ENCODE data around the gene ERC2. TPM values are rescaled to one million over a fixed set of nuclear protein-coding genes. Genes with fewer than 3 reads are reported as not detected.

The ERC2 gene
- total RNA-seq, 2 donors from 2014 or later, result 16.1 to 22.8 TPM

DNA sequence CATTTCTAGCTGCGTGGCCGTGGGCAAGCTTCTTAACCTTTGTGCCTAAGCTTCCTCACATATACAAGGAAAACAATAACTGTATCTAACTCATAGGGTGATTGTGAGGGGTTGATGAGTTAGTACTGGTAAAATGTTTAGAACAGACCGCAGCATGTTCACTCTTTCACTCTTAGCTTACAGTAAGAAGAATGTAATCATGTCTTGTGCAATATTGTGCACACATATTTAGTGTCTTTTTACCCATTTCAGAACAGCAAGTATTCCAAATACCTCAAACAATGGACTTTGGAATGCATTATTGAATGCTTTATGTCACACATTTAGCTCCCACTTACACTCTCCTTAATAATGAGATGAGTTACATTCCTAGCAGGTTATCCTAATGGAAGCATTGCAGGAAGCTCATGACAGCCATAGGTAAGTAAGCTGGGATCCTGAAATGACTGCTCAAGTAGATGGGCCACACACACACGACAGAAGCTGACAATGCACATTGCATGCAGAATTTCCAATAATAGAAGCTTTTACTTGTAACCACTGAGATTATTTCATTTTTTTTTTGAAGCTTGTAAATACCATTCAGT lies 512.3 kb downstream of the ERC2 start:
- Histone ChIP-seq H3K9me3 (ENCODE audit: control insufficient read depth, low read length) (no peaks in the 10 kb centered on the region), H3K27ac (ENCODE audit: low read depth, low read length) (no peak overlapping the region), H3K36me3 (ENCODE audit: control insufficient read depth, insufficient read depth, low read length) (no peaks in the 10 kb centered on the region), H3K27me3 (ENCODE audit: control insufficient read depth, insufficient read depth, low read length, poor library complexity, severe bottlenecking) (no peaks in the 10 kb centered on the region), H3K4me3 (ENCODE audit: low read length) (no peak overlapping the region), H3K9ac (ENCODE audit: extremely low read depth, low read length, poor library complexity, severe bottlenecking) (no peak overlapping the region), H3K4me1 (ENCODE audit: control insufficient read depth, insufficient read depth, low read length) (no peaks in the 10 kb centered on the region)
- 97% methylated on average over 4 of the region's 4 CpGs; no CpG with 5 or more reads in 1 of the 2 experiments for WGBS, 2 experiments (ENCODE audit: insufficient coverage in 1 of 2, insufficient read length in 1 of 2)
- Mint-ChIP-seq H3K4me3 (no peak overlapping the region), H3K27ac (no peak overlapping the region), H3K9me3 (no peaks in the 10 kb centered on the region), H3K4me1 (no peaks in the 10 kb centered on the region), H3K27me3 (ENCODE audit: insufficient read depth) (no peaks in the 10 kb centered on the region), H3K36me3 (ENCODE audit: low read depth) (no peaks in the 10 kb centered on the region)
- no peak for DNase-seq
- TF ChIP-seq, protein P1, sequence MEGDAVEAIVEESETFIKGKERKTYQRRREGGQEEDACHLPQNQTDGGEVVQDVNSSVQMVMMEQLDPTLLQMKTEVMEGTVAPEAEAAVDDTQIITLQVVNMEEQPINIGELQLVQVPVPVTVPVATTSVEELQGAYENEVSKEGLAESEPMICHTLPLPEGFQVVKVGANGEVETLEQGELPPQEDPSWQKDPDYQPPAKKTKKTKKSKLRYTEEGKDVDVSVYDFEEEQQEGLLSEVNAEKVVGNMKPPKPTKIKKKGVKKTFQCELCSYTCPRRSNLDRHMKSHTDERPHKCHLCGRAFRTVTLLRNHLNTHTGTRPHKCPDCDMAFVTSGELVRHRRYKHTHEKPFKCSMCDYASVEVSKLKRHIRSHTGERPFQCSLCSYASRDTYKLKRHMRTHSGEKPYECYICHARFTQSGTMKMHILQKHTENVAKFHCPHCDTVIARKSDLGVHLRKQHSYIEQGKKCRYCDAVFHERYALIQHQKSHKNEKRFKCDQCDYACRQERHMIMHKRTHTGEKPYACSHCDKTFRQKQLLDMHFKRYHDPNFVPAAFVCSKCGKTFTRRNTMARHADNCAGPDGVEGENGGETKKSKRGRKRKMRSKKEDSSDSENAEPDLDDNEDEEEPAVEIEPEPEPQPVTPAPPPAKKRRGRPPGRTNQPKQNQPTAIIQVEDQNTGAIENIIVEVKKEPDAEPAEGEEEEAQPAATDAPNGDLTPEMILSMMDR (conservative IDR thresholded peaks at IDR 0.05), result no peak

- no peaks in the 10 kb centered on the region for H3K9me3 Mint-ChIP-seq
- WGBS, 2 experiments (ENCODE audit: insufficient coverage in 1 of 2, insufficient read length in 1 of 2), result 87% methylated on average over 4 of the region's 4 CpGs; no CpG with 5 or more reads in 1 of the 2 experiments
- H3K36me3 Mint-ChIP-seq (ENCODE audit: low read depth), result peaks cover 2% of the 10 kb centered on the region
- H3K27ac ChIP-seq (ENCODE audit: low read depth, low read length), result no peak overlapping the region
- no peaks in the 10 kb centered on the region for H3K4me1 ChIP-seq (ENCODE audit: control insufficient read depth, insufficient read depth, low read length)
- H3K9ac ChIP-seq (ENCODE audit: extremely low read depth, low read length, poor library complexity, severe bottlenecking), result no peak overlapping the region
- TF ChIP-seq, protein P1 (conservative IDR thresholded peaks at IDR 0.05), result no peak
- no peak overlapping the region for H3K4me3 ChIP-seq (ENCODE audit: low read length)
- H3K27me3 Mint-ChIP-seq (ENCODE audit: insufficient read depth), result no peaks in the 10 kb centered on the region
- no peaks in the 10 kb centered on the region for H3K4me1 Mint-ChIP-seq
- no peak for DNase-seq
- no peaks in the 10 kb centered on the region for H3K9me3 ChIP-seq (ENCODE audit: control insufficient read depth, low read length)
- H3K4me3 Mint-ChIP-seq, result no peak overlapping the region
- no peak overlapping the region for H3K27ac Mint-ChIP-seq
- H3K27me3 ChIP-seq (ENCODE audit: control insufficient read depth, insufficient read depth, low read length, poor library complexity, severe bottlenecking), result no peaks in the 10 kb centered on the region
- H3K36me3 ChIP-seq (ENCODE audit: control insufficient read depth, insufficient read depth, low read length), result no peaks in the 10 kb centered on the region
Measured at GRCh38 chr3:55951388-55951787, 516.9 kb downstream of the ERC2 start.

- H3K4me3 ChIP-seq (ENCODE audit: low read length), result no peak overlapping the region
- H3K4me1 ChIP-seq (ENCODE audit: control insufficient read depth, insufficient read depth, low read length), result no peaks in the 10 kb centered on the region
- H3K36me3 ChIP-seq (ENCODE audit: control insufficient read depth, insufficient read depth, low read length), result no peaks in the 10 kb centered on the region
- H3K27ac ChIP-seq (ENCODE audit: low read depth, low read length), result no peak overlapping the region
- TF ChIP-seq, protein P1 (conservative IDR thresholded peaks at IDR 0.05), result no peak
- no peak for DNase-seq
- Mint-ChIP-seq H3K27ac (no peak overlapping the region), H3K4me3 (no peak overlapping the region), H3K36me3 (ENCODE audit: low read depth) (peaks cover 2% of the 10 kb centered on the region), H3K4me1 (no peaks in the 10 kb centered on the region), H3K9me3 (no peaks in the 10 kb centered on the region), H3K27me3 (ENCODE audit: insufficient read depth) (peaks cover 6% of the 10 kb centered on the region)
- H3K9me3 ChIP-seq (ENCODE audit: control insufficient read depth, low read length), result no peaks in the 10 kb centered on the region
- WGBS, 2 experiments (ENCODE audit: insufficient coverage in 1 of 2, insufficient read length in 1 of 2), result 90 to 93% methylated on average over 3 to 5 of the region's 5 CpGs
- no peak overlapping the region for H3K9ac ChIP-seq (ENCODE audit: extremely low read depth, low read length, poor library complexity, severe bottlenecking)
- H3K27me3 ChIP-seq (ENCODE audit: control insufficient read depth, insufficient read depth, low read length, poor library complexity, severe bottlenecking), result no peaks in the 10 kb centered on the region
Measured at GRCh38 chr3:55947406-55947805, 520.9 kb downstream of the ERC2 start.
